ENCODE measurements around the gene CCKAR.

CCKAR gene

GRCh38 chr4:26441771-26442170, 48.5 kb downstream of the CCKAR start:
- in situ Hi-C loops (cut with MboI; ENCODE audit: low sequenced_read_pairs, unreplicated experiment): no loop called here
- TF ChIP-seq CTCF (IDR thresholded peaks at IDR 0.05; ENCODE audit: borderline replicate concordance, control extremely low read depth, extremely low read depth, insufficient read depth, missing control alignments): no peak
- DNase-seq (ENCODE audit: low spot score): no peak

GRCh38 chr4:26441102-26441501, 49.2 kb downstream of the CCKAR start:
- TF ChIP-seq CTCF (IDR thresholded peaks at IDR 0.05; ENCODE audit: borderline replicate concordance, control extremely low read depth, extremely low read depth, insufficient read depth, missing control alignments): no peak
- DNase-seq (ENCODE audit: low spot score): no peak
- in situ Hi-C loops (cut with MboI; ENCODE audit: low sequenced_read_pairs, unreplicated experiment): no loop called here

GRCh38 chr4:26434030-26434639, 56.1 kb downstream of the CCKAR start:
- no peak for DNase-seq (ENCODE audit: low spot score)
- in situ Hi-C loops (cut with MboI; ENCODE audit: low sequenced_read_pairs, unreplicated experiment): no loop called here
- TF ChIP-seq CTCF (IDR thresholded peaks at IDR 0.05; ENCODE audit: borderline replicate concordance, control extremely low read depth, extremely low read depth, insufficient read depth, missing control alignments): no peak

- in situ Hi-C loops (cut with MboI; ENCODE audit: low sequenced_read_pairs, unreplicated experiment): no loop called here
- no peak for TF ChIP-seq CTCF (IDR thresholded peaks at IDR 0.05; ENCODE audit: borderline replicate concordance, control extremely low read depth, extremely low read depth, insufficient read depth, missing control alignments)
- DNase-seq (ENCODE audit: low spot score): no peak
These were observed 56.7 kb downstream of the CCKAR start for GRCh38 chr4:26433556-26433955.

- no peak for DNase-seq (ENCODE audit: low spot score)
- TF ChIP-seq CTCF (IDR thresholded peaks at IDR 0.05; ENCODE audit: borderline replicate concordance, control extremely low read depth, extremely low read depth, insufficient read depth, missing control alignments): no peak
- in situ Hi-C loops (cut with MboI; ENCODE audit: low sequenced_read_pairs, unreplicated experiment): no loop called here
These were observed 57.9 kb downstream of the CCKAR start for GRCh38 chr4:26432419-26432818.

- TF ChIP-seq CTCF (IDR thresholded peaks at IDR 0.05; ENCODE audit: borderline replicate concordance, control extremely low read depth, extremely low read depth, insufficient read depth, missing control alignments): no peak
These were observed 58.7 kb downstream of the CCKAR start for GRCh38 chr4:26431461-26432180.

More at GRCh38 chr4:26431461-26432180, 58.7 kb downstream of the CCKAR start:
- in situ Hi-C loops (cut with MboI; ENCODE audit: low sequenced_read_pairs, unreplicated experiment): no loop called here
- no peak for DNase-seq (ENCODE audit: low spot score)
